WTC11 (cell line): ENCODE measurements around the gene DUOX1. TPM values are rescaled to one million over a fixed set of nuclear protein-coding genes. Genes with fewer than 3 reads are reported as not detected.

Source experiments
- ATAC-seq: fragments of 200-7000 bp; cut with Tn5 transposase; 2 replicates; pipeline ENCODE4 v1.10.0; 2021; ENCODE audit warnings: mild to moderate bottlenecking, moderate library complexity
- CTCF ChIA-PET: fragments of 300-600 bp; sonication (Branson Sonifier 250); formaldehyde crosslinking; loops from one replicate; lab custom pipeline; 2021; ENCODE audit warnings: antibody characterized with exemption; lab: Charles Lee
- POLR2A ChIA-PET: fragments of 350-600 bp; sonication (Branson Sonifier 250); formaldehyde crosslinking; loops from one replicate; lab custom pipeline; 2021; ENCODE audit warnings: antibody characterized with exemption; lab: Charles Lee
- DNase-seq: peaks from one replicate; pipeline ENCODE4 v3.0.0; 2021; ENCODE audit warnings: low spot score
- H3K27ac Mint-ChIP-seq: 2 replicates; pipeline ENCODE4 v1.8.0; 2021; ENCODE audit warnings: mixed read lengths
- H3K27me3 Mint-ChIP-seq: 2 replicates; pipeline ENCODE4 v1.8.0; 2021; ENCODE audit warnings: low read depth, mild to moderate bottlenecking, moderate library complexity, mixed read lengths
- H3K36me3 Mint-ChIP-seq: 2 replicates; pipeline ENCODE4 v1.8.0; 2021; ENCODE audit warnings: mixed read lengths
- H3K4me1 Mint-ChIP-seq: 2 replicates; pipeline ENCODE4 v1.8.0; 2022; ENCODE audit warnings: mixed read lengths
- H3K4me3 Mint-ChIP-seq: 2 replicates; pipeline ENCODE4 v1.8.0; 2021; ENCODE audit warnings: mild to moderate bottlenecking, moderate library complexity, mixed read lengths
- H3K9me3 Mint-ChIP-seq: 2 replicates; pipeline ENCODE4 v1.8.0; 2021; ENCODE audit warnings: mixed read lengths
- FOXJ3 ChIP-seq: sonication (generic); formaldehyde crosslinking; IDR thresholded peaks from 2 replicates; pipeline ENCODE4 v1.9.0; 2021; ENCODE audit warnings: missing genetic modification reagents, mild to moderate bottlenecking, borderline replicate concordance
- GABPB1 ChIP-seq: sonication (generic); formaldehyde crosslinking; IDR thresholded peaks from 2 replicates; pipeline ENCODE4 v1.8.1; 2023; ENCODE audit warnings: mild to moderate bottlenecking, missing genetic modification reagents
- GRHL2 ChIP-seq: fragments of 250-450 bp; sonication (Bioruptor Pico); IDR thresholded peaks from 2 replicates; pipeline ENCODE4 v1.8.0; 2022; ENCODE audit warnings: mild to moderate bottlenecking, moderate library complexity; ENCODE audit not compliant: insufficient replicate concordance, severe bottlenecking
- JAZF1 ChIP-seq: fragments of 250-450 bp; sonication (Bioruptor Pico); IDR thresholded peaks from 2 replicates; pipeline ENCODE4 v1.9.0; 2021; ENCODE audit warnings: moderate library complexity, mild to moderate bottlenecking, inconsistent platforms
- MYBL2 ChIP-seq: sonication (generic); formaldehyde crosslinking; IDR thresholded peaks from 2 replicates; pipeline ENCODE4 v1.8.1; 2023; ENCODE audit warnings: mild to moderate bottlenecking, moderate library complexity, missing genetic modification reagents
- NFE2L1 ChIP-seq: sonication (generic); formaldehyde crosslinking; IDR thresholded peaks from 2 replicates; pipeline ENCODE4 v1.8.1; 2023; ENCODE audit warnings: missing genetic modification reagents
- RORB ChIP-seq: fragments of 250-450 bp; sonication (Bioruptor Pico); IDR thresholded peaks from 2 replicates; pipeline ENCODE4 v1.9.0; 2021; ENCODE audit warnings: mild to moderate bottlenecking
- SMAD4 ChIP-seq: sonication (generic); formaldehyde crosslinking; IDR thresholded peaks from 2 replicates; pipeline ENCODE4 v1.8.0; 2022; ENCODE audit warnings: mild to moderate bottlenecking, missing genetic modification reagents
- ZNF396 ChIP-seq: fragments of 250-450 bp; sonication (Bioruptor Pico); IDR thresholded peaks from 2 replicates; pipeline ENCODE4 v1.8.0; 2021; ENCODE audit warnings: mild to moderate bottlenecking, moderate library complexity, borderline replicate concordance
- total RNA-seq: library from RNA; stranded (reverse); gene quantifications from 3 replicates; pipeline ENCODE4 v1.2.3, GENCODE V29; 2021
- TF ChIP-seq, protein P1 (sequence below): sonication (generic); formaldehyde crosslinking; IDR thresholded peaks from 2 replicates; pipeline ENCODE4 v1.8.0; 2022; ENCODE audit warnings: missing genetic modification reagents
- TF ChIP-seq, protein P2 (sequence below): sonication (generic); formaldehyde crosslinking; IDR thresholded peaks from 2 replicates; pipeline ENCODE4 v1.8.1; 2022; ENCODE audit warnings: missing genetic modification reagents, borderline replicate concordance
- TF ChIP-seq, protein P3 (sequence below): fragments of 250-450 bp; sonication (Bioruptor Pico); IDR thresholded peaks from 2 replicates; pipeline ENCODE4 v1.9.0; 2021; ENCODE audit warnings: mild to moderate bottlenecking, borderline replicate concordance
- TF ChIP-seq, protein P4 (sequence below): sonication (generic); formaldehyde crosslinking; IDR thresholded peaks from 2 replicates; pipeline ENCODE4 v1.8.1; 2022; ENCODE audit warnings: low read depth, mild to moderate bottlenecking, moderate library complexity, missing genetic modification reagents, borderline replicate concordance
- TF ChIP-seq, protein P5 (sequence below): fragments of 250-450 bp; sonication (Bioruptor Pico); IDR thresholded peaks from 2 replicates; pipeline ENCODE4 v2.1.2; 2022; ENCODE audit warnings: mild to moderate bottlenecking, moderate library complexity
- TF ChIP-seq, protein P6 (sequence below): sonication (generic); formaldehyde crosslinking; IDR thresholded peaks from 2 replicates; pipeline ENCODE4 v1.8.1; 2023; ENCODE audit warnings: mild to moderate bottlenecking, missing genetic modification reagents, moderate library complexity
- TF ChIP-seq, protein P7 (sequence below): sonication (generic); formaldehyde crosslinking; IDR thresholded peaks from 2 replicates; pipeline ENCODE4 v1.8.1; 2023; ENCODE audit warnings: mild to moderate bottlenecking, missing genetic modification reagents
- TF ChIP-seq, protein P8 (sequence below): fragments of 250-450 bp; sonication (Bioruptor Pico); IDR thresholded peaks from 2 replicates; pipeline ENCODE4 v1.8.0; 2021; ENCODE audit warnings: mild to moderate bottlenecking
- TF ChIP-seq, protein P9 (sequence below): fragments of 200-600 bp; IDR thresholded peaks from 2 replicates; pipeline ENCODE4 v1.8.0; 2022; ENCODE audit warnings: antibody characterized with exemption

DUOX1 gene
- total RNA-seq, 1 experiment from 2014 or later, result 1.3 TPM

DNA sequence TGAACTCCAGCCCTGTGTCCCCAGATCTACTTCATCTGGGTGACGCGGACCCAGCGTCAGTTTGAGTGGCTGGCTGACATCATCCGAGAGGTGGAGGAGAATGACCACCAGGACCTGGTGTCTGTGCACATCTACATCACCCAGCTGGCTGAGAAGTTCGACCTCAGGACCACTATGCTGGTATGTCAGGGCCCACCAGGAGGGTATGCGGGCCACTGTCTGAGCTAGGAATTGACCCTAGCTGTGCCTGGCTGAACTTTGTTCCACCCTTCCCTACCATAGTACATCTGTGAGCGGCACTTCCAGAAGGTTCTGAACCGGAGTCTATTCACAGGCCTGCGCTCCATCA is 33.7 kb downstream of the DUOX1 start (continued):
- TF ChIP-seq, protein P1, sequence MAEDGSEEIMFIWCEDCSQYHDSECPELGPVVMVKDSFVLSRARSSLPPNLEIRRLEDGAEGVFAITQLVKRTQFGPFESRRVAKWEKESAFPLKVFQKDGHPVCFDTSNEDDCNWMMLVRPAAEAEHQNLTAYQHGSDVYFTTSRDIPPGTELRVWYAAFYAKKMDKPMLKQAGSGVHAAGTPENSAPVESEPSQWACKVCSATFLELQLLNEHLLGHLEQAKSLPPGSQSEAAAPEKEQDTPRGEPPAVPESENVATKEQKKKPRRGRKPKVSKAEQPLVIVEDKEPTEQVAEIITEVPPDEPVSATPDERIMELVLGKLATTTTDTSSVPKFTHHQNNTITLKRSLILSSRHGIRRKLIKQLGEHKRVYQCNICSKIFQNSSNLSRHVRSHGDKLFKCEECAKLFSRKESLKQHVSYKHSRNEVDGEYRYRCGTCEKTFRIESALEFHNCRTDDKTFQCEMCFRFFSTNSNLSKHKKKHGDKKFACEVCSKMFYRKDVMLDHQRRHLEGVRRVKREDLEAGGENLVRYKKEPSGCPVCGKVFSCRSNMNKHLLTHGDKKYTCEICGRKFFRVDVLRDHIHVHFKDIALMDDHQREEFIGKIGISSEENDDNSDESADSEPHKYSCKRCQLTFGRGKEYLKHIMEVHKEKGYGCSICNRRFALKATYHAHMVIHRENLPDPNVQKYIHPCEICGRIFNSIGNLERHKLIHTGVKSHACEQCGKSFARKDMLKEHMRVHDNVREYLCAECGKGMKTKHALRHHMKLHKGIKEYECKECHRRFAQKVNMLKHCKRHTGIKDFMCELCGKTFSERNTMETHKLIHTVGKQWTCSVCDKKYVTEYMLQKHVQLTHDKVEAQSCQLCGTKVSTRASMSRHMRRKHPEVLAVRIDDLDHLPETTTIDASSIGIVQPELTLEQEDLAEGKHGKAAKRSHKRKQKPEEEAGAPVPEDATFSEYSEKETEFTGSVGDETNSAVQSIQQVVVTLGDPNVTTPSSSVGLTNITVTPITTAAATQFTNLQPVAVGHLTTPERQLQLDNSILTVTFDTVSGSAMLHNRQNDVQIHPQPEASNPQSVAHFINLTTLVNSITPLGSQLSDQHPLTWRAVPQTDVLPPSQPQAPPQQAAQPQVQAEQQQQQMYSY, result no peak
- TF ChIP-seq MYBL2 (CRISPR knock-in tag) (no peak), GRHL2 (CRISPR knock-in tag) (no peak), ZNF396 (CRISPR knock-in tag) (no peak), NFE2L1 (no peak)
- TF ChIP-seq, protein P2, sequence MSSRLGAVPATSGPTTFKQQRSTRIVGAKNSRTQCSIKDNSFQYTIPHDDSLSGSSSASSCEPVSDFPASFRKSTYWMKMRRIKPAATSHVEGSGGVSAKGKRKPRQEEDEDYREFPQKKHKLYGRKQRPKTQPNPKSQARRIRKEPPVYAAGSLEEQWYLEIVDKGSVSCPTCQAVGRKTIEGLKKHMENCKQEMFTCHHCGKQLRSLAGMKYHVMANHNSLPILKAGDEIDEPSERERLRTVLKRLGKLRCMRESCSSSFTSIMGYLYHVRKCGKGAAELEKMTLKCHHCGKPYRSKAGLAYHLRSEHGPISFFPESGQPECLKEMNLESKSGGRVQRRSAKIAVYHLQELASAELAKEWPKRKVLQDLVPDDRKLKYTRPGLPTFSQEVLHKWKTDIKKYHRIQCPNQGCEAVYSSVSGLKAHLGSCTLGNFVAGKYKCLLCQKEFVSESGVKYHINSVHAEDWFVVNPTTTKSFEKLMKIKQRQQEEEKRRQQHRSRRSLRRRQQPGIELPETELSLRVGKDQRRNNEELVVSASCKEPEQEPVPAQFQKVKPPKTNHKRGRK (CRISPR knock-in tag), result no peak
- TF ChIP-seq, all 79 proteins: peak for 0

DNA sequence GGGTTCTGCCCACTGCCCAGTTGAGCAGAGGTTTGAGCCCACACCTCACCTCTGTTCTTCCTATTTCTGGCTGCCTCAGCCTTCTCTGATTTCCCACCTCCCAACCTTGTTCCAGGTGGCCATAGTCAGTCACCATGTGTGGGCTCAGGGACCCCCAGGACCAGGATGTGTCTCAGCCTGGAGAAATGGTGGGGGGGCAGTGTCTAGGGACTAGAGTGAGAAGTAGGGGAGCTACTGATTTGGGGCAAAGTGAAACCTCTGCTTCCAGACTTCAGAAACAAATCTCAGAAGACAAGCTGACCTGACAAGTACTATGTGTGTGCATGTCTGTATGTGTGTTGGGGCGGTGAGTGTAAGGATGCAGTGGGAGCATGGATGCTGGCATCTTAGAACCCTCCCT is 35.1 kb downstream of the DUOX1 start:
- CTCF ChIA-PET, result interaction anchor here (0.7 to 5.9 kb wide), 8 partner anchors 11 to 293 kb away, joined by 3 to 156 read pairs (median 8); partner anchors contain the start of gene GATM
- TF ChIP-seq, protein P3, sequence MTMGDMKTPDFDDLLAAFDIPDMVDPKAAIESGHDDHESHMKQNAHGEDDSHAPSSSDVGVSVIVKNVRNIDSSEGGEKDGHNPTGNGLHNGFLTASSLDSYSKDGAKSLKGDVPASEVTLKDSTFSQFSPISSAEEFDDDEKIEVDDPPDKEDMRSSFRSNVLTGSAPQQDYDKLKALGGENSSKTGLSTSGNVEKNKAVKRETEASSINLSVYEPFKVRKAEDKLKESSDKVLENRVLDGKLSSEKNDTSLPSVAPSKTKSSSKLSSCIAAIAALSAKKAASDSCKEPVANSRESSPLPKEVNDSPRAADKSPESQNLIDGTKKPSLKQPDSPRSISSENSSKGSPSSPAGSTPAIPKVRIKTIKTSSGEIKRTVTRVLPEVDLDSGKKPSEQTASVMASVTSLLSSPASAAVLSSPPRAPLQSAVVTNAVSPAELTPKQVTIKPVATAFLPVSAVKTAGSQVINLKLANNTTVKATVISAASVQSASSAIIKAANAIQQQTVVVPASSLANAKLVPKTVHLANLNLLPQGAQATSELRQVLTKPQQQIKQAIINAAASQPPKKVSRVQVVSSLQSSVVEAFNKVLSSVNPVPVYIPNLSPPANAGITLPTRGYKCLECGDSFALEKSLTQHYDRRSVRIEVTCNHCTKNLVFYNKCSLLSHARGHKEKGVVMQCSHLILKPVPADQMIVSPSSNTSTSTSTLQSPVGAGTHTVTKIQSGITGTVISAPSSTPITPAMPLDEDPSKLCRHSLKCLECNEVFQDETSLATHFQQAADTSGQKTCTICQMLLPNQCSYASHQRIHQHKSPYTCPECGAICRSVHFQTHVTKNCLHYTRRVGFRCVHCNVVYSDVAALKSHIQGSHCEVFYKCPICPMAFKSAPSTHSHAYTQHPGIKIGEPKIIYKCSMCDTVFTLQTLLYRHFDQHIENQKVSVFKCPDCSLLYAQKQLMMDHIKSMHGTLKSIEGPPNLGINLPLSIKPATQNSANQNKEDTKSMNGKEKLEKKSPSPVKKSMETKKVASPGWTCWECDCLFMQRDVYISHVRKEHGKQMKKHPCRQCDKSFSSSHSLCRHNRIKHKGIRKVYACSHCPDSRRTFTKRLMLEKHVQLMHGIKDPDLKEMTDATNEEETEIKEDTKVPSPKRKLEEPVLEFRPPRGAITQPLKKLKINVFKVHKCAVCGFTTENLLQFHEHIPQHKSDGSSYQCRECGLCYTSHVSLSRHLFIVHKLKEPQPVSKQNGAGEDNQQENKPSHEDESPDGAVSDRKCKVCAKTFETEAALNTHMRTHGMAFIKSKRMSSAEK (CRISPR knock-in tag), result no peak
- TF ChIP-seq, protein P4, sequence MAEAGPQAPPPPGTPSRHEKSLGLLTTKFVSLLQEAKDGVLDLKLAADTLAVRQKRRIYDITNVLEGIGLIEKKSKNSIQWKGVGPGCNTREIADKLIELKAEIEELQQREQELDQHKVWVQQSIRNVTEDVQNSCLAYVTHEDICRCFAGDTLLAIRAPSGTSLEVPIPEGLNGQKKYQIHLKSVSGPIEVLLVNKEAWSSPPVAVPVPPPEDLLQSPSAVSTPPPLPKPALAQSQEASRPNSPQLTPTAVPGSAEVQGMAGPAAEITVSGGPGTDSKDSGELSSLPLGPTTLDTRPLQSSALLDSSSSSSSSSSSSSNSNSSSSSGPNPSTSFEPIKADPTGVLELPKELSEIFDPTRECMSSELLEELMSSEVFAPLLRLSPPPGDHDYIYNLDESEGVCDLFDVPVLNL, result no peak
- TF ChIP-seq, protein P5, sequence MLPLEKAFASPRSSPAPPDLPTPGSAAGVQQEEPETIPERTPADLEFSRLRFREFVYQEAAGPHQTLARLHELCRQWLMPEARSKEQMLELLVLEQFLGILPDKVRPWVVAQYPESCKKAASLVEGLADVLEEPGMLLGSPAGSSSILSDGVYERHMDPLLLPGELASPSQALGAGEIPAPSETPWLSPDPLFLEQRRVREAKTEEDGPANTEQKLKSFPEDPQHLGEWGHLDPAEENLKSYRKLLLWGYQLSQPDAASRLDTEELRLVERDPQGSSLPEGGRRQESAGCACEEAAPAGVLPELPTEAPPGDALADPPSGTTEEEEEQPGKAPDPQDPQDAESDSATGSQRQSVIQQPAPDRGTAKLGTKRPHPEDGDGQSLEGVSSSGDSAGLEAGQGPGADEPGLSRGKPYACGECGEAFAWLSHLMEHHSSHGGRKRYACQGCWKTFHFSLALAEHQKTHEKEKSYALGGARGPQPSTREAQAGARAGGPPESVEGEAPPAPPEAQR (CRISPR knock-in tag), result no peak
- TF ChIP-seq, protein P6, sequence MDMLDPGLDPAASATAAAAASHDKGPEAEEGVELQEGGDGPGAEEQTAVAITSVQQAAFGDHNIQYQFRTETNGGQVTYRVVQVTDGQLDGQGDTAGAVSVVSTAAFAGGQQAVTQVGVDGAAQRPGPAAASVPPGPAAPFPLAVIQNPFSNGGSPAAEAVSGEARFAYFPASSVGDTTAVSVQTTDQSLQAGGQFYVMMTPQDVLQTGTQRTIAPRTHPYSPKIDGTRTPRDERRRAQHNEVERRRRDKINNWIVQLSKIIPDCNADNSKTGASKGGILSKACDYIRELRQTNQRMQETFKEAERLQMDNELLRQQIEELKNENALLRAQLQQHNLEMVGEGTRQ (CRISPR knock-in tag), result no peak
- TF ChIP-seq, protein P7, sequence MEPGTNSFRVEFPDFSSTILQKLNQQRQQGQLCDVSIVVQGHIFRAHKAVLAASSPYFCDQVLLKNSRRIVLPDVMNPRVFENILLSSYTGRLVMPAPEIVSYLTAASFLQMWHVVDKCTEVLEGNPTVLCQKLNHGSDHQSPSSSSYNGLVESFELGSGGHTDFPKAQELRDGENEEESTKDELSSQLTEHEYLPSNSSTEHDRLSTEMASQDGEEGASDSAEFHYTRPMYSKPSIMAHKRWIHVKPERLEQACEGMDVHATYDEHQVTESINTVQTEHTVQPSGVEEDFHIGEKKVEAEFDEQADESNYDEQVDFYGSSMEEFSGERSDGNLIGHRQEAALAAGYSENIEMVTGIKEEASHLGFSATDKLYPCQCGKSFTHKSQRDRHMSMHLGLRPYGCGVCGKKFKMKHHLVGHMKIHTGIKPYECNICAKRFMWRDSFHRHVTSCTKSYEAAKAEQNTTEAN (CRISPR knock-in tag), result no peak
- TF ChIP-seq, protein P8, sequence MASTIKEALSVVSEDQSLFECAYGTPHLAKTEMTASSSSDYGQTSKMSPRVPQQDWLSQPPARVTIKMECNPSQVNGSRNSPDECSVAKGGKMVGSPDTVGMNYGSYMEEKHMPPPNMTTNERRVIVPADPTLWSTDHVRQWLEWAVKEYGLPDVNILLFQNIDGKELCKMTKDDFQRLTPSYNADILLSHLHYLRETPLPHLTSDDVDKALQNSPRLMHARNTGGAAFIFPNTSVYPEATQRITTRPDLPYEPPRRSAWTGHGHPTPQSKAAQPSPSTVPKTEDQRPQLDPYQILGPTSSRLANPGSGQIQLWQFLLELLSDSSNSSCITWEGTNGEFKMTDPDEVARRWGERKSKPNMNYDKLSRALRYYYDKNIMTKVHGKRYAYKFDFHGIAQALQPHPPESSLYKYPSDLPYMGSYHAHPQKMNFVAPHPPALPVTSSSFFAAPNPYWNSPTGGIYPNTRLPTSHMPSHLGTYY (CRISPR knock-in tag), result no peak
- no peak for TF ChIP-seq JAZF1 (CRISPR knock-in tag)
- no peak for TF ChIP-seq SMAD4 (CRISPR knock-in tag)
- no peak for TF ChIP-seq GABPB1
- TF ChIP-seq, protein P9, sequence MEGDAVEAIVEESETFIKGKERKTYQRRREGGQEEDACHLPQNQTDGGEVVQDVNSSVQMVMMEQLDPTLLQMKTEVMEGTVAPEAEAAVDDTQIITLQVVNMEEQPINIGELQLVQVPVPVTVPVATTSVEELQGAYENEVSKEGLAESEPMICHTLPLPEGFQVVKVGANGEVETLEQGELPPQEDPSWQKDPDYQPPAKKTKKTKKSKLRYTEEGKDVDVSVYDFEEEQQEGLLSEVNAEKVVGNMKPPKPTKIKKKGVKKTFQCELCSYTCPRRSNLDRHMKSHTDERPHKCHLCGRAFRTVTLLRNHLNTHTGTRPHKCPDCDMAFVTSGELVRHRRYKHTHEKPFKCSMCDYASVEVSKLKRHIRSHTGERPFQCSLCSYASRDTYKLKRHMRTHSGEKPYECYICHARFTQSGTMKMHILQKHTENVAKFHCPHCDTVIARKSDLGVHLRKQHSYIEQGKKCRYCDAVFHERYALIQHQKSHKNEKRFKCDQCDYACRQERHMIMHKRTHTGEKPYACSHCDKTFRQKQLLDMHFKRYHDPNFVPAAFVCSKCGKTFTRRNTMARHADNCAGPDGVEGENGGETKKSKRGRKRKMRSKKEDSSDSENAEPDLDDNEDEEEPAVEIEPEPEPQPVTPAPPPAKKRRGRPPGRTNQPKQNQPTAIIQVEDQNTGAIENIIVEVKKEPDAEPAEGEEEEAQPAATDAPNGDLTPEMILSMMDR, result no peak
- no peak for TF ChIP-seq RORB (CRISPR knock-in tag)
- TF ChIP-seq FOXJ3 (CRISPR knock-in tag), result no peak

More for the DNA sequence above, 35.1 kb downstream of the DUOX1 start:
- peak overlapping the region; percentile 59; the same call in 1 of the 2 replicates for H3K4me3 Mint-ChIP-seq
- no peak overlapping the region for H3K27ac Mint-ChIP-seq
- H3K27me3 Mint-ChIP-seq, result peaks cover 14% of the 10 kb centered on the region
- no peaks in the 10 kb centered on the region for H3K36me3 Mint-ChIP-seq
- POLR2A ChIA-PET, result interaction anchor here (0.8 to 0.9 kb wide), 2 partner anchors 37 to 237 kb away, joined by 4 read pairs; a partner anchor contains a TSS
- H3K9me3 Mint-ChIP-seq, result no peaks in the 10 kb centered on the region
- DNase-seq (no peak), ATAC-seq (no peak)
- peaks cover 43% of the 10 kb centered on the region for H3K4me1 Mint-ChIP-seq
